Lower leg skin (tissue), 3 donors: Measurements from ENCODE around the gene GPR82.

Experiments used
- CTCF ChIP-seq, 3 donors: fragments of 450-650 bp; IDR thresholded peaks; one replicate each; pipeline ENCODE4 v1.5.1; 2016; ENCODE audit warnings: antibody characterized with exemption in 3 of 3, mild to moderate bottlenecking in 3 of 3, moderate library complexity in 2 of 3
- POLR2A ChIP-seq, 2 donors: fragments of 450-650 bp; IDR thresholded peaks; one replicate each; pipeline ENCODE4 v1.6.1; 2016 to 2017; ENCODE audit warnings: antibody characterized with exemption in 2 of 2, mild to moderate bottlenecking in 1 of 2, moderate library complexity in 1 of 2

GRCh38 chrX:41723826-41724225 is at the start of gene GPR82:
- TF ChIP-seq CTCF (IDR thresholded peaks at IDR 0.05) (no peak), POLR2A (IDR thresholded peaks at IDR 0.05) (no peak)
